SK-N-SH (cell line): ENCODE measurements around the gene MACROD2. TPM values are rescaled to one million over a fixed set of nuclear protein-coding genes. Genes with fewer than 3 reads are reported as not detected.

Experiments
- CTCF ChIA-PET: fragments of 300-600, 350-600 bp; formaldehyde crosslinking; extraction: SDS; loops from one replicate; lab custom pipeline; 2021; lab: Yijun Ruan, JAX
- POLR2A ChIA-PET: fragments of 350-600 bp; sonication (Branson Sonifier 250); formaldehyde crosslinking; extraction: SDS; loops from one replicate; lab custom pipeline; 2020; ENCODE audit warnings: antibody characterized with exemption, inconsistent platforms; lab: Yijun Ruan, JAX
- DNase-seq: peaks from one replicate; pipeline ENCODE4 v3.0.0; 2012
- H2AFZ ChIP-seq: fragments of 200-600 bp; sonication (generic); 2 replicates; pipeline ENCODE4 v1.8.1; 2016; ENCODE audit warnings: antibody characterized with exemption, mild to moderate bottlenecking, low read depth
- H3F3A ChIP-seq: fragments of 200-600 bp; sonication (generic); replicated peaks from 2 replicates; pipeline ENCODE3; 2016; ENCODE audit warnings: antibody characterized with exemption, mild to moderate bottlenecking; ENCODE audit not compliant: insufficient read depth
- H3K27ac ChIP-seq, 2 experiments: fragments of 200-500 bp in 1 of 2; fragments of 200-600 bp in 1 of 2; sonication (Bioruptor generic) in 1 of 2; sonication (generic), shearing (Covaris generic) in 1 of 2; 2 replicates each; pipeline versions ENCODE4 v1.5.1 to v1.6.1; 2014 to 2016; ENCODE audit warnings: low read depth in 2 of 2, inconsistent platforms in 1 of 2, low read length in 1 of 2, mild to moderate bottlenecking in 1 of 2, mixed read lengths in 1 of 2
- H3K27me3 ChIP-seq: fragments of 200-600 bp; sonication (generic), shearing (Covaris generic); 2 replicates; pipeline ENCODE4 v1.6.1; 2016; ENCODE audit warnings: mixed run types; ENCODE audit not compliant: insufficient read depth
- H3K36me3 ChIP-seq, 2 experiments: fragments of 200-500 bp in 1 of 2; fragments of 200-600 bp in 1 of 2; sonication (Bioruptor generic) in 1 of 2; sonication (generic) in 1 of 2; replicated peaks in 1 of 2; 2 replicates each; pipeline versions ENCODE3 to v1.5.1; 2014 to 2016; ENCODE audit warnings: low read length in 1 of 2, mild to moderate bottlenecking in 1 of 2; ENCODE audit not compliant: insufficient read depth in 2 of 2, control insufficient read depth in 1 of 2
- H3K4me1 ChIP-seq, 2 experiments: fragments of 200-500 bp in 1 of 2; fragments of 200-600 bp in 1 of 2; sonication (Bioruptor generic) in 1 of 2; sonication (generic), shearing (Covaris generic) in 1 of 2; 2 replicates each; pipeline versions ENCODE4 v1.5.1 to v1.6.1; 2014 to 2016; ENCODE audit warnings: low read depth in 1 of 2, low read length in 1 of 2, mixed run types in 1 of 2; ENCODE audit not compliant: insufficient read depth in 2 of 2, control insufficient read depth in 1 of 2
- H3K4me2 ChIP-seq: fragments of 200-600 bp; sonication (generic), shearing (Covaris generic); 2 replicates; pipeline ENCODE4 v1.6.1; 2017; ENCODE audit warnings: mixed run types
- H3K4me3 ChIP-seq, 2 experiments: fragments of 200-500 bp in 1 of 2; fragments of 200-600 bp in 1 of 2; sonication (Bioruptor generic) in 1 of 2; sonication (generic), shearing (Covaris generic) in 1 of 2; 2 replicates each; pipeline versions ENCODE4 v1.5.1 to v1.8.1; 2014 to 2016; ENCODE audit warnings: low read depth in 2 of 2, inconsistent platforms in 1 of 2, low read length in 1 of 2, mild to moderate bottlenecking in 1 of 2, mixed read lengths in 1 of 2, moderate library complexity in 1 of 2
- H3K79me2 ChIP-seq: fragments of 200-600 bp; sonication (generic); 2 replicates; pipeline ENCODE4 v1.8.1; 2017; ENCODE audit warnings: mild to moderate bottlenecking; ENCODE audit not compliant: insufficient read depth
- H3K9ac ChIP-seq: fragments of 200-600 bp; sonication (generic); 2 replicates; pipeline ENCODE4 v1.6.1; 2017; ENCODE audit warnings: mixed run types
- H3K9me2 ChIP-seq: fragments of 200-600 bp; sonication (generic); 2 replicates; pipeline ENCODE4 v1.6.1; 2017; ENCODE audit warnings: mixed run types
- H3K9me3 ChIP-seq: fragments of 200-600 bp; sonication (generic); 2 replicates; pipeline ENCODE4 v1.6.1; 2017; ENCODE audit warnings: mixed run types, mild to moderate bottlenecking, moderate library complexity
- H4K20me1 ChIP-seq: fragments of 200-600 bp; sonication (generic); 2 replicates; pipeline ENCODE4 v1.6.1; 2017; ENCODE audit warnings: mild to moderate bottlenecking, mixed run types; ENCODE audit not compliant: insufficient read depth
- CHD2 ChIP-seq: fragments of 150-350 bp; IDR thresholded peaks from 2 replicates; pipeline ENCODE4 v1.6.1; 2018; ENCODE audit warnings: low read length; ENCODE audit not compliant: partially characterized antibody
- EP300 ChIP-seq, 2 experiments: IDR thresholded peaks; 2 replicates each; pipeline versions ENCODE4 v1.4.0 to v1.6.1; 2012; ENCODE audit warnings: borderline replicate concordance in 1 of 2, low read depth in 1 of 2, low read length in 1 of 2
- FOSL2 ChIP-seq: IDR thresholded peaks from 2 replicates; pipeline ENCODE4 v1.4.0; 2012; ENCODE audit warnings: low read depth, mild to moderate bottlenecking, moderate library complexity, borderline replicate concordance
- FOXM1 ChIP-seq: IDR thresholded peaks from 2 replicates; pipeline ENCODE4 v1.4.0; 2012; ENCODE audit warnings: low read depth, mild to moderate bottlenecking
- MEF2A ChIP-seq: IDR thresholded peaks from 2 replicates; pipeline ENCODE4 v1.4.0; 2012; ENCODE audit warnings: low read depth, borderline replicate concordance
- NFIC ChIP-seq: IDR thresholded peaks from 2 replicates; pipeline ENCODE4 v1.4.0; 2012; ENCODE audit warnings: borderline replicate concordance
- NRF1 ChIP-seq: IDR thresholded peaks from 2 replicates; pipeline ENCODE4 v1.6.1; 2012; ENCODE audit warnings: low read depth, mild to moderate bottlenecking, low read length
- POLR2AphosphoS5 ChIP-seq: IDR thresholded peaks from 2 replicates; pipeline ENCODE4 v1.6.1; 2012; ENCODE audit warnings: low read depth, low read length
- RAD21 ChIP-seq: IDR thresholded peaks from 2 replicates; pipeline ENCODE4 v1.6.1; 2012; ENCODE audit warnings: mild to moderate bottlenecking, low read length
- RXRA ChIP-seq: IDR thresholded peaks from 2 replicates; pipeline ENCODE4 v1.4.0; 2012; ENCODE audit warnings: low read depth, mild to moderate bottlenecking, borderline replicate concordance
- SIN3A ChIP-seq: IDR thresholded peaks from 2 replicates; pipeline ENCODE4 v1.6.1; 2012; ENCODE audit warnings: low read depth, mild to moderate bottlenecking, low read length, moderate library complexity, borderline replicate concordance
- SMC3 ChIP-seq: IDR thresholded peaks from 2 replicates; pipeline ENCODE4 v1.6.1; 2012; ENCODE audit warnings: low read depth, low read length, improper control_type of control experiment
- TAF1 ChIP-seq: IDR thresholded peaks from 2 replicates; pipeline ENCODE4 v1.6.1; 2012; ENCODE audit warnings: low read depth, mild to moderate bottlenecking, low read length, moderate library complexity, borderline replicate concordance
- TCF12 ChIP-seq: IDR thresholded peaks from 2 replicates; pipeline ENCODE4 v1.4.0; 2012
- TEAD4 ChIP-seq: IDR thresholded peaks from 2 replicates; pipeline ENCODE4 v1.4.0; 2012; ENCODE audit warnings: mild to moderate bottlenecking, borderline replicate concordance; ENCODE audit not compliant: insufficient read depth
- YY1 ChIP-seq: IDR thresholded peaks from 2 replicates; pipeline ENCODE4 v1.4.0; 2012; ENCODE audit warnings: low read depth, mild to moderate bottlenecking
- WGBS: methylation state at CpG from one replicate; pipeline ENCODE4 v1.1.6; 2017; ENCODE audit warnings: low lambda C conversion rate; 5-methylcytosine and 5-hydroxymethylcytosine counted together
- polyA plus RNA-seq, 3 experiments: library from polyadenylated mRNA; depleted of rRNA; stranded (reverse); fragments of >200 nt; gene quantifications; 2 replicates each; pipeline ENCODE4 v1.2.3, GENCODE V29; 2012
- TF ChIP-seq, protein P1 (sequence below): fragments of 200-600 bp; sonication (generic); IDR thresholded peaks from 2 replicates; pipeline ENCODE4 v1.6.1; 2017; ENCODE audit warnings: antibody characterized with exemption, mild to moderate bottlenecking, moderate library complexity
- TF ChIP-seq, protein P2 (sequence below): fragments of 150-350 bp; IDR thresholded peaks from 2 replicates; pipeline ENCODE4 v1.6.1; 2017; ENCODE audit warnings: antibody characterized with exemption, low read length, low read depth, borderline replicate concordance
- TF ChIP-seq, protein P3 (sequence below): IDR thresholded peaks from 2 replicates; pipeline ENCODE4 v1.4.0; 2012; ENCODE audit warnings: low read depth, borderline replicate concordance

Gene MACROD2
- polyA plus RNA-seq, 1 of the 3 experiments (the other 2 are of a cell fraction) = 0.33 TPM

DNA sequence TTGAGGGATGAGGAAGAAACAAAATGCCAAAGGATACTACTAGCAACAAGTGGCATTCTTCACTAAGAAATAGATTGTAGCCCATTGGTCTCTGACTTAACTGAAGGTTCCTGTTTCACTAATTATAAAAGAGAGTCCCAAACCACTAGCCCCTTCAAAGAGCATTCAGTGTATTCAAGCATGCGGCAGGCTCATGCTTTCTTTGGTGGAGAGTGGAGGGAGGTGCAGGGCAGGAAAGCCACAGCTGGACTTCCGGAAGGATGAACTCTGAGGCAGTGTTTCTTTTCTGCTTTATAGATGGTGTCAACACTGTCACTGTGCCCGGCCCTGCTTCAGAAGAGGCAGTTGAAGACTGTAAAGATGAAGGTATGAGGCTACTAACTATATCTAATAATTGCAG, 1941.9 kb downstream of the MACROD2 start:
- CTCF ChIA-PET = no interaction called here
- Histone ChIP-seq H2AFZ (no peak overlapping the region), H3K4me3 (no peak overlapping the region), H3K4me2 (no peak overlapping the region), H3K9me3 (0 out of 2 replicates have a peak, but pooled peaks cover 5% of the 10 kb centered on the region), H3K9ac (no peak overlapping the region), H3K36me3 (no peaks in the 10 kb centered on the region), H3K27ac (no peak overlapping the region), H3F3A (no peaks in the 10 kb centered on the region), H4K20me1 (no peaks in the 10 kb centered on the region), H3K27me3 (no peaks in the 10 kb centered on the region), H3K79me2 (no peaks in the 10 kb centered on the region), H3K4me1 (no peaks in the 10 kb centered on the region), H3K9me2 (no peaks in the 10 kb centered on the region)
- DNase-seq = no peak
- TF ChIP-seq RAD21 (no peak), RXRA (no peak), FOSL2 (no peak), POLR2AphosphoS5 (no peak), NFIC (no peak), CHD2 (no peak), TAF1 (no peak), FOXM1 (no peak)
- TF ChIP-seq, protein P1, sequence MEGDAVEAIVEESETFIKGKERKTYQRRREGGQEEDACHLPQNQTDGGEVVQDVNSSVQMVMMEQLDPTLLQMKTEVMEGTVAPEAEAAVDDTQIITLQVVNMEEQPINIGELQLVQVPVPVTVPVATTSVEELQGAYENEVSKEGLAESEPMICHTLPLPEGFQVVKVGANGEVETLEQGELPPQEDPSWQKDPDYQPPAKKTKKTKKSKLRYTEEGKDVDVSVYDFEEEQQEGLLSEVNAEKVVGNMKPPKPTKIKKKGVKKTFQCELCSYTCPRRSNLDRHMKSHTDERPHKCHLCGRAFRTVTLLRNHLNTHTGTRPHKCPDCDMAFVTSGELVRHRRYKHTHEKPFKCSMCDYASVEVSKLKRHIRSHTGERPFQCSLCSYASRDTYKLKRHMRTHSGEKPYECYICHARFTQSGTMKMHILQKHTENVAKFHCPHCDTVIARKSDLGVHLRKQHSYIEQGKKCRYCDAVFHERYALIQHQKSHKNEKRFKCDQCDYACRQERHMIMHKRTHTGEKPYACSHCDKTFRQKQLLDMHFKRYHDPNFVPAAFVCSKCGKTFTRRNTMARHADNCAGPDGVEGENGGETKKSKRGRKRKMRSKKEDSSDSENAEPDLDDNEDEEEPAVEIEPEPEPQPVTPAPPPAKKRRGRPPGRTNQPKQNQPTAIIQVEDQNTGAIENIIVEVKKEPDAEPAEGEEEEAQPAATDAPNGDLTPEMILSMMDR = no peak
- 58% methylated on average over 3 of the region's 3 CpGs for WGBS
- POLR2A ChIA-PET = no interaction called here

DNA sequence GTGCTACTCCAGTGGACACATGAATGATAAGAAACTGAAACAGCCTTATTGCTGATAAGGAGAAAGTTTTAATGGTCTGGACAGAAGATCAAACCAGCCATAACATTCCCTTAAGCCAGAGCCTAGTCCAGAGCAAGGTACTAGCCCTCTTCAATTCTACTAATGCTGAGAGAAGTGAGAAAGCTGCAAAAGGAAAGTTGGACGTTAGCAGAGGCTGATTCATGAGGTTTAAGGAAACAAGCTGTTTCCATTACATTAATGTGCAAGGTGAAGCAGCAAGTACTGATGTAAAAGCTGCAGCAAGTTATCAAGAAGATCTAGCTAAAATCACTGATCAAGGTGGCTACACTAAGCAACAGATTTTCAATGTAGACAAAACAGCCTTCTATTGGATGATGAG, 1943.5 kb downstream of the MACROD2 start:
- no peaks in the 10 kb centered on the region for H3K36me3 ChIP-seq
- CTCF ChIA-PET = no interaction called here
- WGBS = 8% methylated on average over 1 of the region's 1 CpG

More for the DNA sequence above, 1943.5 kb downstream of the MACROD2 start:
- H3K27ac ChIP-seq = no peak overlapping the region
- no peak overlapping the region for H3K9ac ChIP-seq
- H4K20me1 ChIP-seq = no peaks in the 10 kb centered on the region
- DNase-seq = no peak
- no peaks in the 10 kb centered on the region for H3K27me3 ChIP-seq
- POLR2A ChIA-PET = no interaction called here
- no peaks in the 10 kb centered on the region for H3K9me2 ChIP-seq
- H3K9me3 ChIP-seq = 0 out of 2 replicates have a peak, but pooled peaks cover 5% of the 10 kb centered on the region
- H3K4me2 ChIP-seq = no peak overlapping the region
- no peaks in the 10 kb centered on the region for H3F3A ChIP-seq
- H3K79me2 ChIP-seq = no peaks in the 10 kb centered on the region
- H3K4me1 ChIP-seq = no peaks in the 10 kb centered on the region
- TF ChIP-seq FOXM1 (no peak), SMC3 (no peak), TCF12 (no peak), TAF1 (no peak), SIN3A (no peak), TEAD4 (no peak), YY1 (no peak), MEF2A (no peak), NRF1 (no peak), EP300 (IDR thresholded peaks at IDR 0.05; ENCODE audit: borderline replicate concordance in 1 of 2, low read depth in 1 of 2, low read length in 1 of 2) (no peak), POLR2AphosphoS5 (no peak)
- TF ChIP-seq, protein P2, sequence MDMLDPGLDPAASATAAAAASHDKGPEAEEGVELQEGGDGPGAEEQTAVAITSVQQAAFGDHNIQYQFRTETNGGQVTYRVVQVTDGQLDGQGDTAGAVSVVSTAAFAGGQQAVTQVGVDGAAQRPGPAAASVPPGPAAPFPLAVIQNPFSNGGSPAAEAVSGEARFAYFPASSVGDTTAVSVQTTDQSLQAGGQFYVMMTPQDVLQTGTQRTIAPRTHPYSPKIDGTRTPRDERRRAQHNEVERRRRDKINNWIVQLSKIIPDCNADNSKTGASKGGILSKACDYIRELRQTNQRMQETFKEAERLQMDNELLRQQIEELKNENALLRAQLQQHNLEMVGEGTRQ = no peak
- TF ChIP-seq, protein P3, sequence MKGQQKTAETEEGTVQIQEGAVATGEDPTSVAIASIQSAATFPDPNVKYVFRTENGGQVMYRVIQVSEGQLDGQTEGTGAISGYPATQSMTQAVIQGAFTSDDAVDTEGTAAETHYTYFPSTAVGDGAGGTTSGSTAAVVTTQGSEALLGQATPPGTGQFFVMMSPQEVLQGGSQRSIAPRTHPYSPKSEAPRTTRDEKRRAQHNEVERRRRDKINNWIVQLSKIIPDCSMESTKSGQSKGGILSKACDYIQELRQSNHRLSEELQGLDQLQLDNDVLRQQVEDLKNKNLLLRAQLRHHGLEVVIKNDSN = no peak
- no peak overlapping the region for H2AFZ ChIP-seq
- H3K4me3 ChIP-seq = no peak overlapping the region
